ENCODE results near the gene KIAA0408. TPM values are rescaled to one million over a fixed set of nuclear protein-coding genes. Genes with fewer than 3 reads are reported as not detected.

The KIAA0408 gene
- total and polyA plus RNA-seq, 2 of the 8 experiments (the other 6 are each of a cell fraction or from before 2014, with no cell fraction given) = 3.3 to 10.8 TPM

- CTCF ChIA-PET (ENCODE audit: partially characterized antibody) = interaction anchor here (0.9 to 14.6 kb wide), 13 partner anchors 9 to 83 kb away, joined by 3 to 221 read pairs (median 5); partner anchors contain the start of gene MTCL3
- Histone ChIP-seq H3K9me3 (ENCODE audit: insufficient read depth in 2 of 2, low read depth in 1 of 2, low read length in 1 of 2) (no peaks in the 10 kb centered on the region), H3K36me3 (ENCODE audit: control insufficient read depth in 2 of 4, insufficient read depth in 4 of 4, low read length in 3 of 4) (no peaks in the 10 kb centered on the region), H3K79me1 (ENCODE audit: low read depth, low read length) (no peaks in the 10 kb centered on the region), H2BK12ac (ENCODE audit: low read depth, low read length) (no peak overlapping the region), H3K27me3 (replicated peaks in 1 of 4; ENCODE audit: control insufficient read depth in 3 of 4, extremely low read depth in 1 of 4, insufficient read depth in 3 of 4, low read length in 3 of 4) (no peaks in the 10 kb centered on the region), H4K20me1 (replicated peaks in 1 of 2; ENCODE audit: control insufficient read depth in 1 of 2, insufficient read depth in 2 of 2, low read length in 2 of 2) (no peaks in the 10 kb centered on the region), H2BK20ac (ENCODE audit: low read length) (no peak overlapping the region), H4K8ac (ENCODE audit: extremely low read depth, insufficient read depth, low read length) (no peak overlapping the region), H2AK5ac (ENCODE audit: low read depth, low read length) (no peak overlapping the region), H3K14ac (ENCODE audit: insufficient read length) (no peak overlapping the region), H3K23ac (ENCODE audit: insufficient read length) (no peak overlapping the region), H4K5ac (ENCODE audit: insufficient read length, low read depth, low read length) (no peak overlapping the region), H3K4me3 (ENCODE audit: extremely low read depth in 1 of 4, insufficient read depth in 2 of 4, low read depth in 3 of 4, low read length in 4 of 4) (no peak overlapping the region), H2AFZ (ENCODE audit: low read length) (no peak overlapping the region), H3K4me2 (ENCODE audit: insufficient read depth in 1 of 2, low read depth in 2 of 2, low read length in 2 of 2) (no peak overlapping the region), H3K23me2 (ENCODE audit: low read depth, low read length) (no peaks in the 10 kb centered on the region), H3K18ac (ENCODE audit: extremely low read depth, low read length) (no peak overlapping the region), H2BK5ac (ENCODE audit: low read depth, low read length) (no peak overlapping the region), H2BK120ac (replicated peaks; ENCODE audit: low read depth, low read length) (no peak overlapping the region), H3K9ac (replicated peaks in 1 of 4; ENCODE audit: extremely low read depth in 1 of 4, low read depth in 3 of 4, low read length in 3 of 4) (no peak overlapping the region), H4K91ac (replicated peaks; ENCODE audit: insufficient read length, low read length) (no peak overlapping the region), H3K79me2 (ENCODE audit: control insufficient read depth in 1 of 2, insufficient read depth in 2 of 2, low read length in 2 of 2) (no peaks in the 10 kb centered on the region), H3K56ac (replicated peaks; ENCODE audit: insufficient read length, low read depth, low read length) (no peak overlapping the region), H3K4me1 (replicated peaks in 1 of 4; ENCODE audit: control insufficient read depth in 3 of 4, insufficient read depth in 4 of 4, low read length in 3 of 4) (no peaks in the 10 kb centered on the region), H2BK15ac (ENCODE audit: low read length) (no peak overlapping the region), H3K27ac (ENCODE audit: low read depth, low read length) (no peak overlapping the region), H3K4ac (replicated peaks; ENCODE audit: insufficient read length, low read depth, low read length) (no peak overlapping the region)
- WGBS, 2 experiments (ENCODE audit: extremely low coverage in 1 of 2, insufficient coverage in 1 of 2, insufficient read length in 1 of 2, insufficient replicate concordance in 2 of 2, low coverage in 1 of 2, low lambda C conversion rate in 2 of 2, missing lambda C conversion rate in 1 of 2) = 56% methylated on average over 3 of the region's 3 CpGs; no CpG with 5 or more reads in 1 of the 2 experiments
- peak in 1 of 2 experiments; percentile 74 for DNase-seq (ENCODE audit: low read depth in 1 of 2, low spot score in 2 of 2)
- FAIRE-seq = peak; percentile 97
- POLR2A ChIA-PET (ENCODE audit: partially characterized antibody) = interaction anchor here (2.4 kb wide), 1 partner anchor 18 kb away, joined by 8 read pairs; no protein-coding TSS in a partner anchor
- no peak for TF ChIP-seq RXRA (IDR thresholded peaks at IDR 0.05; ENCODE audit: insufficient read depth, low read depth, low read length)
- TF ChIP-seq HDAC6 (IDR thresholded peaks at IDR 0.05; ENCODE audit: low read depth, low read length) = no peak
- TF ChIP-seq SIRT6 (IDR thresholded peaks at IDR 0.05; ENCODE audit: low read length) = no peak
- no peak for TF ChIP-seq BACH1 (IDR thresholded peaks at IDR 0.05; ENCODE audit: low read length)
Observed at GRCh38 chr6:127464881-127465459, 5.8 kb upstream of the KIAA0408 start.

Measured in H1 (cell line).